Measurements from ENCODE around the gene TFCP2. TPM values are rescaled to one million over a fixed set of nuclear protein-coding genes. Genes with fewer than 3 reads are reported as not detected.

Gene TFCP2
- total RNA-seq, 6 experiments from 2014 or later: 6.3 to 9.4 (median 7.3) TPM

- no peak for TF ChIP-seq CTCF (IDR thresholded peaks at IDR 0.05)
- no peak for TF ChIP-seq POLR2A (IDR thresholded peaks at IDR 0.05)
- H3K4me3 ChIP-seq: no peak overlapping the region
- DNase-seq (no peak), ATAC-seq (no peak)
- no peaks in the 10 kb centered on the region for H3K4me1 ChIP-seq
- no peaks in the 10 kb centered on the region for H3K36me3 ChIP-seq
- WGBS (ENCODE audit: insufficient coverage, low coverage, low lambda C conversion rate, missing lambda C conversion rate): 82% methylated on average over 2 of the region's 3 CpGs
- intact Hi-C loops (cut with DNase I): no loop called here
- no peaks in the 10 kb centered on the region for H3K9me3 ChIP-seq
- no peaks in the 10 kb centered on the region for H3K27me3 ChIP-seq
- H3K27ac ChIP-seq: no peak overlapping the region
Observed at GRCh38 chr12:51183816-51184215, 10.9 kb upstream of the TFCP2 start.

- WGBS (ENCODE audit: insufficient coverage, low coverage, low lambda C conversion rate, missing lambda C conversion rate): 63% methylated on average over 2 of the region's 3 CpGs
Observed at GRCh38 chr12:51183349-51183748, 10.4 kb upstream of the TFCP2 start.

GRCh38 chr12:51181558-51181957, 8.6 kb upstream of the TFCP2 start:
- intact Hi-C loops (cut with DNase I): no loop called here
- Histone ChIP-seq H3K36me3 (no peaks in the 10 kb centered on the region), H3K4me1 (no peaks in the 10 kb centered on the region), H3K9me3 (no peaks in the 10 kb centered on the region), H3K27me3 (no peaks in the 10 kb centered on the region), H3K27ac (no peak overlapping the region), H3K4me3 (no peak overlapping the region)
- no peak for TF ChIP-seq POLR2A (IDR thresholded peaks at IDR 0.05)
- TF ChIP-seq CTCF (IDR thresholded peaks at IDR 0.05): no peak
- ATAC-seq (no peak), DNase-seq (no peak)
- 84% methylated on average over 3 of the region's 5 CpGs for WGBS (ENCODE audit: insufficient coverage, low coverage, low lambda C conversion rate, missing lambda C conversion rate)

More at GRCh38 chr12:51183349-51183748, 10.4 kb upstream of the TFCP2 start:
- H3K36me3 ChIP-seq: no peaks in the 10 kb centered on the region
- no peak overlapping the region for H3K27ac ChIP-seq
- no peaks in the 10 kb centered on the region for H3K9me3 ChIP-seq
- no peak overlapping the region for H3K4me3 ChIP-seq
- no peaks in the 10 kb centered on the region for H3K27me3 ChIP-seq
- no peak for ATAC-seq
- intact Hi-C loops (cut with DNase I): no loop called here
- no peak for DNase-seq
- TF ChIP-seq POLR2A (IDR thresholded peaks at IDR 0.05): no peak
- no peak for TF ChIP-seq CTCF (IDR thresholded peaks at IDR 0.05)
- no peaks in the 10 kb centered on the region for H3K4me1 ChIP-seq

- no peak overlapping the region for H3K27ac ChIP-seq
- WGBS (ENCODE audit: insufficient coverage, low coverage, low lambda C conversion rate, missing lambda C conversion rate): 72% methylated on average over 2 of the region's 2 CpGs
- no peaks in the 10 kb centered on the region for H3K36me3 ChIP-seq
- no peaks in the 10 kb centered on the region for H3K4me1 ChIP-seq
- H3K4me3 ChIP-seq: no peak overlapping the region
- TF ChIP-seq CTCF (IDR thresholded peaks at IDR 0.05) (no peak), POLR2A (IDR thresholded peaks at IDR 0.05) (no peak)
- DNase-seq (no peak), ATAC-seq (no peak)
- no peaks in the 10 kb centered on the region for H3K9me3 ChIP-seq
- H3K27me3 ChIP-seq: no peaks in the 10 kb centered on the region
- intact Hi-C loops (cut with DNase I): no loop called here
Observed at GRCh38 chr12:51177897-51178296, 5.0 kb upstream of the TFCP2 start.

GRCh38 chr12:51174501-51174900, 1.6 kb upstream of the TFCP2 start:
- 56% methylated on average over 1 of the region's 1 CpG for WGBS (ENCODE audit: insufficient coverage, low coverage, low lambda C conversion rate, missing lambda C conversion rate)
- no peaks in the 10 kb centered on the region for H3K9me3 ChIP-seq
- H3K4me3 ChIP-seq: no peak overlapping the region
- no peak overlapping the region for H3K27ac ChIP-seq
- intact Hi-C loops (cut with DNase I): no loop called here
- TF ChIP-seq CTCF (IDR thresholded peaks at IDR 0.05) (no peak), POLR2A (IDR thresholded peaks at IDR 0.05) (no peak)
- no peaks in the 10 kb centered on the region for H3K27me3 ChIP-seq
- peaks cover 0 to 5% (median 2%) of the 10 kb centered on the region in 4 donors for H3K4me1 ChIP-seq
- DNase-seq (no peak), ATAC-seq (no peak)
- H3K36me3 ChIP-seq: no peaks in the 10 kb centered on the region

Measured in right lobe of liver (tissue), 6 donors.